Keratinocyte (primary cell): ENCODE results near the gene STARD5. TPM values are rescaled to one million over a fixed set of nuclear protein-coding genes. Genes with fewer than 3 reads are reported as not detected.
A peak's percentile ranks its signal among the peaks of the same experiment; 100 is the strongest.

Source experiments
- DNase-seq: peaks from one replicate; pipeline ENCODE4 v3.0.0-alpha.2; 2011; ENCODE audit warnings: low read depth, missing footprints, low spot score
- FAIRE-seq: peaks from 2 replicates; lab custom pipeline; 2011; peaks lifted over from hg19 to GRCh38; lab: Jason Lieb, UNC
- H2AFZ ChIP-seq: 2 replicates; pipeline ENCODE4 v1.6.0; 2012; ENCODE audit warnings: low read length, control low read depth, inconsistent platforms; ENCODE audit not compliant: control insufficient read depth
- H3K27ac ChIP-seq: 2 replicates; pipeline ENCODE4 v1.5.1; 2011; ENCODE audit warnings: low read length; ENCODE audit not compliant: control insufficient read depth, insufficient read depth
- H3K27me3 ChIP-seq: 3 replicates; pipeline ENCODE4 v1.6.0; 2011; ENCODE audit warnings: low read length; ENCODE audit not compliant: control insufficient read depth, insufficient read depth; ENCODE audit errors: extremely low read depth
- H3K36me3 ChIP-seq, 2 experiments: 2 replicates in 1 of 2; 3 replicates in 1 of 2; pipeline ENCODE4 v1.5.1; 2011; ENCODE audit warnings: low read length in 2 of 2, mild to moderate bottlenecking in 1 of 2; ENCODE audit not compliant: control insufficient read depth in 2 of 2, insufficient read depth in 2 of 2; ENCODE audit errors: extremely low read depth in 1 of 2
- H3K4me1 ChIP-seq: 3 replicates; pipeline ENCODE4 v1.5.1; 2011; ENCODE audit warnings: low read length; ENCODE audit not compliant: control insufficient read depth, insufficient read depth; ENCODE audit errors: extremely low read depth
- H3K4me2 ChIP-seq: 3 replicates; pipeline ENCODE4 v1.6.0; 2011; ENCODE audit warnings: low read depth, low read length; ENCODE audit not compliant: control insufficient read depth, insufficient read depth; ENCODE audit errors: extremely low read depth
- H3K4me3 ChIP-seq, 3 experiments: fragments of 200-600 bp in 1 of 3; sonication (generic) in 1 of 3; 2 replicates in 2 of 3; 3 replicates in 1 of 3; pipeline ENCODE4 v1.5.1; 2011 to 2016; ENCODE audit warnings: low read length in 3 of 3, mild to moderate bottlenecking in 3 of 3, control low read depth in 2 of 3, inconsistent platforms in 1 of 3, low read depth in 1 of 3, mixed read lengths in 1 of 3, mixed run types in 1 of 3, moderate library complexity in 1 of 3; ENCODE audit not compliant: control insufficient read depth in 2 of 3, insufficient read depth in 2 of 3; ENCODE audit errors: extremely low read depth in 1 of 3
- H3K79me2 ChIP-seq: 2 replicates; pipeline ENCODE4 v1.6.0; 2012; ENCODE audit warnings: low read length; ENCODE audit not compliant: control insufficient read depth, insufficient read depth
- H3K9ac ChIP-seq: 3 replicates; pipeline ENCODE4 v1.6.0; 2011; ENCODE audit warnings: low read length; ENCODE audit not compliant: control insufficient read depth, insufficient read depth; ENCODE audit errors: extremely low read depth
- H3K9me1 ChIP-seq: 3 replicates; pipeline ENCODE4 v1.6.0; 2011; ENCODE audit warnings: low read length; ENCODE audit not compliant: control insufficient read depth, insufficient read depth; ENCODE audit errors: extremely low read depth
- H3K9me3 ChIP-seq: 2 replicates; pipeline ENCODE4 v1.5.1; 2012; ENCODE audit warnings: low read depth, low read length; ENCODE audit not compliant: control insufficient read depth
- H4K20me1 ChIP-seq: 3 replicates; pipeline ENCODE4 v1.6.0; 2011; ENCODE audit warnings: low read length; ENCODE audit not compliant: control insufficient read depth, insufficient read depth; ENCODE audit errors: extremely low read depth
- CTCF ChIP-seq, 3 experiments: IDR thresholded peaks in 1 of 3; conservative IDR thresholded peaks in 1 of 3; optimal IDR thresholded peaks in 1 of 3; 2 replicates in 2 of 3; 3 replicates in 1 of 3; pipeline versions ENCODE3 to v1.5.1; 2011; ENCODE audit warnings: low read length in 3 of 3, mild to moderate bottlenecking in 3 of 3, moderate library complexity in 2 of 3, control low read depth in 1 of 3, inconsistent platforms in 1 of 3; ENCODE audit not compliant: insufficient read depth in 2 of 3; ENCODE audit errors: extremely low read depth in 1 of 3
- EZH2 ChIP-seq: IDR thresholded peaks from one replicate; pipeline ENCODE4 v1.6.1; 2012; ENCODE audit warnings: inconsistent platforms, mild to moderate bottlenecking, low read length, moderate library complexity
- dilution Hi-C: fragments of 300-500 bp; cut with MboI; formaldehyde crosslinking; loops from one replicate; pipeline ENCODE4 v1.7.0; 2020; ENCODE audit warnings: low sequenced_read_pairs; ENCODE audit not compliant: extremely low pct_ligation_motif_present
- polyA plus RNA-seq, 5 experiments: library from polyadenylated mRNA; depleted of rRNA in 3 of 5; stranded (reverse) in 3 of 5; stranded (forward) in 1 of 5; unstranded in 1 of 5; fragments of >200 nt; gene quantifications; 1 replicate in 1 of 5; 2 replicates in 3 of 5; 3 replicates in 1 of 5; pipeline versions ENCODE4 v1.2.1 to v1.2.3, GENCODE V29; 2011 to 2012; ENCODE audit warnings: missing spikeins in 2 of 5, low read depth in 1 of 5, low replicate concordance in 1 of 5

The STARD5 gene
- polyA plus RNA-seq, 1 donor (not counting 4 experiments of a cell fraction or from before 2014, with no cell fraction given), result 38.8 TPM

- Histone ChIP-seq H2AFZ (no peak overlapping the region), H4K20me1 (no peaks in the 10 kb centered on the region), H3K79me2 (no peaks in the 10 kb centered on the region), H3K4me2 (no peak overlapping the region), H3K27ac (no peak overlapping the region), H3K4me1 (no peaks in the 10 kb centered on the region), H3K9ac (no peak overlapping the region), H3K4me3 (no peak overlapping the region), H3K9me3 (no peaks in the 10 kb centered on the region), H3K36me3 (no peaks in the 10 kb centered on the region), H3K27me3 (peaks cover under 1% of the 10 kb centered on the region), H3K9me1 (no peaks in the 10 kb centered on the region)
- DNase-seq (no peak), FAIRE-seq (no peak)
- dilution Hi-C loops, result no loop called here
- TF ChIP-seq CTCF (optimal IDR thresholded peaks at IDR 0.05 in 1 of 3, IDR thresholded peaks at IDR 0.05 in 1 of 3, conservative IDR thresholded peaks at IDR 0.05 in 1 of 3; ENCODE audit: extremely low read depth in 1 of 3, insufficient read depth in 2 of 3, low read length in 3 of 3) (no peak), EZH2 (no peak)
Observed at GRCh38 chr15:81358248-81358647, 34.3 kb upstream of the STARD5 start.

- no peaks in the 10 kb centered on the region for H3K79me2 ChIP-seq
- dilution Hi-C loops, result no loop called here
- H3K4me2 ChIP-seq, result no peak overlapping the region
- H3K4me1 ChIP-seq, result no peaks in the 10 kb centered on the region
- no peaks in the 10 kb centered on the region for H3K36me3 ChIP-seq
- FAIRE-seq (no peak), DNase-seq (no peak)
- H3K9me3 ChIP-seq, result no peaks in the 10 kb centered on the region
- no peaks in the 10 kb centered on the region for H3K27me3 ChIP-seq
- H2AFZ ChIP-seq, result no peak overlapping the region
- H3K27ac ChIP-seq, result no peak overlapping the region
- H4K20me1 ChIP-seq, result no peaks in the 10 kb centered on the region
- no peaks in the 10 kb centered on the region for H3K9me1 ChIP-seq
- no peak overlapping the region for H3K4me3 ChIP-seq
- TF ChIP-seq EZH2 (no peak), CTCF (optimal IDR thresholded peaks at IDR 0.05 in 1 of 3, IDR thresholded peaks at IDR 0.05 in 1 of 3, conservative IDR thresholded peaks at IDR 0.05 in 1 of 3; ENCODE audit: extremely low read depth in 1 of 3, insufficient read depth in 2 of 3, low read length in 3 of 3) (peak in 1 of 3 experiments; percentile 15)
- no peak overlapping the region for H3K9ac ChIP-seq
Observed at GRCh38 chr15:81357180-81357686, 33.3 kb upstream of the STARD5 start.
